Psoas muscle (tissue), 8 donors: ENCODE results near the gene MBTPS1. TPM values are rescaled to one million over a fixed set of nuclear protein-coding genes. Genes with fewer than 3 reads are reported as not detected.

Source experiments
- ATAC-seq, 4 donors: fragments of 200-7000 bp; cut with Tn5 transposase; one replicate each; pipeline ENCODE4 v1.9.1; 2020; ENCODE audit warnings: moderate library complexity in 3 of 4, mild to moderate bottlenecking in 2 of 4
- DNase-seq, 2 donors: peaks; one replicate each; pipeline ENCODE4 v3.0.0-alpha.2; 2020
- H3K27ac ChIP-seq: fragments of 200-600 bp; one replicate; pipeline ENCODE4 v1.8.0; 2022
- H3K27me3 ChIP-seq, 3 donors: fragments of 200-600 bp in 1 of 3; one replicate each; pipeline versions ENCODE4 v1.6.1 to v1.8.0; 2013 to 2022; ENCODE audit warnings: low read length in 2 of 3, mild to moderate bottlenecking in 2 of 3, moderate library complexity in 1 of 3; ENCODE audit not compliant: insufficient read depth in 3 of 3
- H3K36me3 ChIP-seq, 2 donors: fragments of 200-600 bp in 1 of 2; one replicate each; pipeline versions ENCODE4 v1.6.1 to v1.8.0; 2013 to 2022; ENCODE audit warnings: low read depth in 1 of 2, mild to moderate bottlenecking in 1 of 2, moderate library complexity in 1 of 2; ENCODE audit not compliant: insufficient read depth in 1 of 2
- H3K4me1 ChIP-seq: fragments of 200-600 bp; one replicate; pipeline ENCODE4 v1.8.0; 2022
- H3K4me3 ChIP-seq: fragments of 200-600 bp; one replicate; pipeline ENCODE4 v1.8.0; 2022; ENCODE audit warnings: mild to moderate bottlenecking
- H3K9me3 ChIP-seq: fragments of 200-600 bp; one replicate; pipeline ENCODE4 v1.8.0; 2022
- CTCF ChIP-seq: fragments of 200-600 bp; IDR thresholded peaks from one replicate; pipeline ENCODE4 v1.8.0; 2022; ENCODE audit warnings: antibody characterized with exemption
- WGBS, 3 donors: extraction: QIAGEN DNeasy Blood & Tissue Kit; methylation state at CpG; one replicate each; pipeline versions ENCODE4 v1.1.6 to v1.1.7; 2013; 5-methylcytosine and 5-hydroxymethylcytosine counted together
- intact Hi-C, 2 donors: fragments of 100-400 bp; cut with DNase I; formaldehyde crosslinking; loops; one replicate each; pipeline versions ENCODE4 v1.11.0 to v1.14.2; 2022
- polyA plus RNA-seq, 3 donors: library from polyadenylated mRNA; stranded (reverse); fragments of 200-250 nt; gene quantifications; one replicate each; pipeline ENCODE4 v1.2.3, GENCODE V29; 2013
- total RNA-seq, 4 donors: library from RNA; stranded (reverse); fragmentation: NEBNext Ultra II Directional in 2 of 4; extraction: Animal tissue kit (Norgen Biotek cat#: 25700) in 2 of 4; gene quantifications; one replicate each; pipeline versions ENCODE4 v1.2.1 to v1.2.4, GENCODE V29; 2021 to 2023
- donor health status: healthy with polysubstance abuse.
- donor health status: DM: no; HTN: no; CAD: no; lungs with moderate emphysema.
- donor health status: Bipolar disorder and iron deficiency.
- donor health status: healthy.
- donor health status: DM: yes; HTN: yes; CAD: no.
- donor health status: DM: no; HTN: no; CAD: no.
- donor health status: DM: no; HTN: no; CAD: no.
- donor health status: DM: yes; HTN: yes; CAD: no.

Gene MBTPS1
- total and polyA plus RNA-seq, 7 donors: 18.6 to 31.8 (median 28.8) TPM

- Histone ChIP-seq H3K27ac (peak overlapping the region; percentile 87), H3K27me3 (no peaks in the 10 kb centered on the region), H3K4me3 (peak overlapping the region; percentile 61), H3K9me3 (no peaks in the 10 kb centered on the region), H3K36me3 (no peaks in the 10 kb centered on the region), H3K4me1 (peaks cover 33% of the 10 kb centered on the region)
- 31 to 51% (median 35%) methylated on average over 14 of the region's 14 CpGs for WGBS, 3 donors
- DNase-seq (peak; percentile 42 to 71), ATAC-seq (peak; percentile 85 to 94 (median 92))
- intact Hi-C loops: no loop called here
- no peak for TF ChIP-seq CTCF
These were observed 22.3 kb upstream of the MBTPS1 start for GRCh38 chr16:84138824-84139627.

- Histone ChIP-seq H3K4me1 (peaks cover 30% of the 10 kb centered on the region), H3K27ac (peak overlapping the region; percentile 87), H3K9me3 (no peaks in the 10 kb centered on the region), H3K27me3 (no peaks in the 10 kb centered on the region), H3K4me3 (peak overlapping the region; percentile 61), H3K36me3 (no peaks in the 10 kb centered on the region)
- intact Hi-C loops: no loop called here
- ATAC-seq: no peak
- 43 to 49% (median 46%) methylated on average over 2 of the region's 2 CpGs for WGBS, 3 donors
- DNase-seq: no peak
- TF ChIP-seq CTCF: no peak
These were observed 21.7 kb upstream of the MBTPS1 start for GRCh38 chr16:84138500-84138823.

GRCh38 chr16:84137769-84138357, 21.1 kb upstream of the MBTPS1 start:
- no peaks in the 10 kb centered on the region for H3K9me3 ChIP-seq
- peaks cover 24% of the 10 kb centered on the region for H3K4me1 ChIP-seq
- no peak for ATAC-seq
- H3K27me3 ChIP-seq: no peaks in the 10 kb centered on the region
- H3K4me3 ChIP-seq: peak overlapping the region; percentile 61
- H3K36me3 ChIP-seq: no peaks in the 10 kb centered on the region
- no peak for DNase-seq
- H3K27ac ChIP-seq: peak overlapping the region; percentile 87
- WGBS, 3 donors: 93 to 97% (median 97%) methylated on average over 7 of the region's 7 CpGs
- intact Hi-C loops: no loop called here
- TF ChIP-seq CTCF: no peak

GRCh38 chr16:84137287-84137686, 20.5 kb upstream of the MBTPS1 start:
- H3K27ac ChIP-seq: no peak overlapping the region
- DNase-seq (no peak), ATAC-seq (no peak)

More at GRCh38 chr16:84137287-84137686, 20.5 kb upstream of the MBTPS1 start:
- no peaks in the 10 kb centered on the region for H3K27me3 ChIP-seq
- no peaks in the 10 kb centered on the region for H3K36me3 ChIP-seq
- H3K4me1 ChIP-seq: peaks cover 23% of the 10 kb centered on the region
- no peak overlapping the region for H3K4me3 ChIP-seq
- intact Hi-C loops: no loop called here
- H3K9me3 ChIP-seq: no peaks in the 10 kb centered on the region
- no peak for TF ChIP-seq CTCF
- WGBS, 3 donors: 86 to 88% (median 87%) methylated on average over 8 of the region's 8 CpGs
